Mucosa of rectum (tissue), 2 donors: ENCODE data around the gene MKLN1.

ENCODE experiments used
- H3K27ac ChIP-seq, 2 donors: one replicate each; pipeline ENCODE4 v1.7.0; 2013; ENCODE audit warnings: inconsistent platforms in 2 of 2, low read depth in 2 of 2, low read length in 2 of 2
- H3K27me3 ChIP-seq, 2 donors: one replicate each; pipeline ENCODE4 v1.7.0; 2013; ENCODE audit warnings: low read length in 2 of 2; ENCODE audit not compliant: control insufficient read depth in 2 of 2, insufficient read depth in 2 of 2
- H3K36me3 ChIP-seq, 2 donors: one replicate each; pipeline ENCODE4 v1.7.0; 2013; ENCODE audit warnings: low read length in 2 of 2; ENCODE audit not compliant: control insufficient read depth in 2 of 2, insufficient read depth in 2 of 2
- H3K4me1 ChIP-seq, 2 donors: one replicate each; pipeline ENCODE4 v1.7.0; 2013; ENCODE audit warnings: low read length in 2 of 2, mild to moderate bottlenecking in 1 of 2; ENCODE audit not compliant: control insufficient read depth in 2 of 2, insufficient read depth in 2 of 2
- H3K4me3 ChIP-seq, 2 donors: one replicate each; pipeline ENCODE4 v1.7.0; 2013; ENCODE audit warnings: low read length in 2 of 2
- H3K9ac ChIP-seq, 2 donors: one replicate each; pipeline ENCODE4 v1.7.0; 2013; ENCODE audit warnings: low read length in 2 of 2, low read depth in 1 of 2, mild to moderate bottlenecking in 1 of 2
- H3K9me3 ChIP-seq, 2 donors: one replicate each; pipeline ENCODE4 v1.7.0; 2013; ENCODE audit warnings: low read length in 2 of 2; ENCODE audit not compliant: control insufficient read depth in 2 of 2
- donor health status: healthy.
- donor health status: Normal muscosa, but diverticular disease.

The MKLN1 gene

GRCh38 chr7:131524703-131525102 is 197.0 kb downstream of the MKLN1 start:
- H3K4me3 ChIP-seq: no peak overlapping the region
- no peak overlapping the region for H3K9ac ChIP-seq
- no peaks in the 10 kb centered on the region for H3K36me3 ChIP-seq
- H3K4me1 ChIP-seq: peaks cover 8 to 11% of the 10 kb centered on the region in 2 donors
- H3K27me3 ChIP-seq: peaks cover 3 to 5% of the 10 kb centered on the region in 2 donors
- no peak overlapping the region for H3K27ac ChIP-seq
- H3K9me3 ChIP-seq: no peaks in the 10 kb centered on the region

- no peak overlapping the region for H3K4me3 ChIP-seq
- no peaks in the 10 kb centered on the region for H3K9me3 ChIP-seq
- no peaks in the 10 kb centered on the region for H3K36me3 ChIP-seq
- peaks cover 8 to 11% of the 10 kb centered on the region in 2 donors for H3K4me1 ChIP-seq
- peaks cover 3 to 5% of the 10 kb centered on the region in 2 donors for H3K27me3 ChIP-seq
- H3K27ac ChIP-seq: no peak overlapping the region
- H3K9ac ChIP-seq: no peak overlapping the region
These were observed 198.1 kb downstream of the MKLN1 start for GRCh38 chr7:131525820-131526219.

GRCh38 chr7:131527456-131527855 is 199.8 kb downstream of the MKLN1 start:
- Histone ChIP-seq H3K27ac (no peak overlapping the region), H3K9me3 (no peaks in the 10 kb centered on the region), H3K27me3 (peaks cover 3 to 5% of the 10 kb centered on the region in 2 donors), H3K9ac (no peak overlapping the region), H3K4me1 (peaks cover 1 to 3% of the 10 kb centered on the region in 2 donors), H3K36me3 (no peaks in the 10 kb centered on the region), H3K4me3 (no peak overlapping the region)

- no peak overlapping the region for H3K4me3 ChIP-seq
- no peaks in the 10 kb centered on the region for H3K36me3 ChIP-seq
- H3K27me3 ChIP-seq: peaks cover 3 to 5% of the 10 kb centered on the region in 2 donors
- H3K9me3 ChIP-seq: no peaks in the 10 kb centered on the region
- H3K9ac ChIP-seq: no peak overlapping the region
- no peaks in the 10 kb centered on the region for H3K4me1 ChIP-seq
- no peak overlapping the region for H3K27ac ChIP-seq
These were observed 201.5 kb downstream of the MKLN1 start for GRCh38 chr7:131529179-131529578.

- H3K27ac ChIP-seq: no peak overlapping the region
- no peak overlapping the region for H3K9ac ChIP-seq
- H3K4me3 ChIP-seq: no peak overlapping the region
- H3K27me3 ChIP-seq: peaks cover 3 to 5% of the 10 kb centered on the region in 2 donors
- H3K36me3 ChIP-seq: no peaks in the 10 kb centered on the region
- H3K9me3 ChIP-seq: no peaks in the 10 kb centered on the region
- H3K4me1 ChIP-seq: no peaks in the 10 kb centered on the region
These were observed 201.9 kb downstream of the MKLN1 start for GRCh38 chr7:131529617-131530016.

GRCh38 chr7:131530137-131530536 is 202.5 kb downstream of the MKLN1 start:
- Histone ChIP-seq H3K4me3 (no peak overlapping the region), H3K9ac (no peak overlapping the region), H3K4me1 (no peaks in the 10 kb centered on the region), H3K9me3 (no peaks in the 10 kb centered on the region), H3K36me3 (no peaks in the 10 kb centered on the region), H3K27me3 (peaks cover 3 to 5% of the 10 kb centered on the region in 2 donors), H3K27ac (no peak overlapping the region)

- Histone ChIP-seq H3K36me3 (no peaks in the 10 kb centered on the region), H3K9ac (no peak overlapping the region), H3K4me1 (no peaks in the 10 kb centered on the region), H3K4me3 (no peak overlapping the region), H3K9me3 (no peaks in the 10 kb centered on the region), H3K27ac (no peak overlapping the region), H3K27me3 (peaks cover 0 to under 1% of the 10 kb centered on the region in 2 donors)
These were observed 205.0 kb downstream of the MKLN1 start for GRCh38 chr7:131532570-131533091.

- no peak overlapping the region for H3K9ac ChIP-seq
- no peaks in the 10 kb centered on the region for H3K36me3 ChIP-seq
- no peaks in the 10 kb centered on the region for H3K4me1 ChIP-seq
- no peaks in the 10 kb centered on the region for H3K27me3 ChIP-seq
- no peak overlapping the region for H3K4me3 ChIP-seq
- no peak overlapping the region for H3K27ac ChIP-seq
- no peaks in the 10 kb centered on the region for H3K9me3 ChIP-seq
These were observed 205.5 kb downstream of the MKLN1 start for GRCh38 chr7:131533151-131533559.

GRCh38 chr7:131533566-131534561 is 206.2 kb downstream of the MKLN1 start:
- Histone ChIP-seq H3K27ac (no peak overlapping the region), H3K27me3 (no peaks in the 10 kb centered on the region), H3K36me3 (no peaks in the 10 kb centered on the region), H3K9ac (no peak overlapping the region), H3K9me3 (no peaks in the 10 kb centered on the region), H3K4me1 (no peaks in the 10 kb centered on the region), H3K4me3 (no peak overlapping the region)

GRCh38 chr7:131536361-131536849 is 208.7 kb downstream of the MKLN1 start:
- Histone ChIP-seq H3K27me3 (no peaks in the 10 kb centered on the region), H3K9ac (no peak overlapping the region), H3K36me3 (no peaks in the 10 kb centered on the region), H3K27ac (no peak overlapping the region), H3K4me3 (no peak overlapping the region), H3K9me3 (no peaks in the 10 kb centered on the region), H3K4me1 (no peaks in the 10 kb centered on the region)
